Mesenteric fat pad (tissue), 1 donor: ENCODE data around the gene HMGXB4. TPM values are rescaled to one million over a fixed set of nuclear protein-coding genes. Genes with fewer than 3 reads are reported as not detected.

Experiments used
- microRNA-seq: library from miRNA; unstranded; fragments of <30 nt; microRNA quantifications from one replicate; pipeline ENCODE4 v1.2.0, GENCODE V29; 2020; ENCODE audit warnings: borderline number of aligned reads
- total RNA-seq: library from RNA; stranded (reverse); fragmentation: NEBNext Ultra II Directional; extraction: Animal tissue kit (Norgen Biotek cat#: 25700); gene quantifications from one replicate; pipeline ENCODE4 v1.2.1, GENCODE V29; 2021
- donor health status: DM: yes; HTN: yes; CAD: no.

HMGXB4 gene
- total RNA-seq, 1 donor from 2014 or later = 14.0 TPM

Small RNA genes within 50 kb of the gene (microRNA-seq; reads per million reads assigned to microRNA genes)
- gene MIR3909 (18.2 reads per million, percentile 17 among the genes with 10 or more reads in this experiment), gene MIR6069 (not detected)

Other genes starting within 250 kb of the HMGXB4 start
- not detected for gene ISX, start 191.3 kb upstream of the HMGXB4 start, total RNA-seq
- 83.2 TPM for gene TOM1, start 42.4 kb downstream of the HMGXB4 start, total RNA-seq
- gene HMOX1, start 123.6 kb downstream of the HMGXB4 start, total RNA-seq = 87.0 TPM
- 12.4 TPM for gene MCM5, start 142.6 kb downstream of the HMGXB4 start, total RNA-seq